KBM-7 (cell line): ENCODE results near the gene STX16.
"Not testable (repeated sequence)": the region's sequence is repeated elsewhere in the genome, so short reads cannot be mapped to it uniquely, and the experiment has no call there.

Source experiments
- DNase-seq: peaks from one replicate; pipeline ENCODE4 v3.0.0-alpha.2; 2015
- in situ Hi-C: fragments of 300-500 bp; cut with MboI; formaldehyde crosslinking; loops from 2 replicates; pipeline ENCODE4 v1.14.3; 2020; ENCODE audit warnings: low sequenced_read_pairs, low pct_unique_long_range_greater_than_20kb, mixed read lengths

STX16 gene

GRCh38 chr20:58714340-58714922, 63.3 kb downstream of the STX16 start:
- in situ Hi-C loops: no loop called here
- no peak for DNase-seq

GRCh38 chr20:58714923-58715351, 63.9 kb downstream of the STX16 start:
- in situ Hi-C loops: no loop called here
- no peak for DNase-seq

- no peak for DNase-seq
- in situ Hi-C loops: no loop called here
Measured at GRCh38 chr20:58715391-58715800, 64.3 kb downstream of the STX16 start.

- in situ Hi-C loops: no loop called here
- no peak for DNase-seq
Measured at GRCh38 chr20:58715801-58716475, 64.9 kb downstream of the STX16 start.

- in situ Hi-C loops: no loop called here
- DNase-seq: no peak
Measured at GRCh38 chr20:58716476-58717277, 65.6 kb downstream of the STX16 start.

- DNase-seq: no peak
- in situ Hi-C loops: no loop called here
Measured at GRCh38 chr20:58717278-58718091, 66.4 kb downstream of the STX16 start.

GRCh38 chr20:58718121-58718563, 67.1 kb downstream of the STX16 start:
- no peak for DNase-seq
- in situ Hi-C loops: no loop called here

- in situ Hi-C loops: no loop called here
Measured at GRCh38 chr20:58718729-58719128, 67.6 kb downstream of the STX16 start.

GRCh38 chr20:58719258-58719657, 68.2 kb downstream of the STX16 start:
- no peak for DNase-seq
- in situ Hi-C loops: no loop called here

More at GRCh38 chr20:58718729-58719128, 67.6 kb downstream of the STX16 start:
- DNase-seq: no peak

GRCh38 chr20:58719971-58720371, 68.9 kb downstream of the STX16 start:
- DNase-seq: no peak
- in situ Hi-C loops: no loop called here

GRCh38 chr20:58720890-58721289, 69.8 kb downstream of the STX16 start:
- in situ Hi-C loops: no loop called here

GRCh38 chr20:58721951-58722778, 71.1 kb downstream of the STX16 start:
- in situ Hi-C loops: no loop called here
- DNase-seq: no peak

More at GRCh38 chr20:58720890-58721289, 69.8 kb downstream of the STX16 start:
- DNase-seq: no peak

- in situ Hi-C loops: no loop called here
- no peak for DNase-seq
Measured at GRCh38 chr20:58722877-58723627, 72.0 kb downstream of the STX16 start.

- in situ Hi-C loops: no loop called here
- no peak for DNase-seq
Measured at GRCh38 chr20:58723628-58723984, 72.5 kb downstream of the STX16 start.

- DNase-seq, in situ Hi-C loops: not testable (repeated sequence)
Measured at GRCh38 chr20:58726156-58726555, 75.1 kb downstream of the STX16 start.
